22Rv1 (cell line): ENCODE data around the gene GHRL.

ENCODE experiments used
- H3K27ac ChIP-seq: fragments of 450-650 bp; 2 replicates; pipeline ENCODE4 v1.5.1; 2017
- ZFX ChIP-seq: fragments of 450-650 bp; IDR thresholded peaks from 2 replicates; pipeline ENCODE4 v1.6.1; 2017; ENCODE audit warnings: antibody characterized with exemption, borderline replicate concordance
- TF ChIP-seq, protein P1 (sequence below): fragments of 450-650 bp; IDR thresholded peaks from 2 replicates; pipeline ENCODE4 v1.5.1; 2017; ENCODE audit warnings: mild to moderate bottlenecking

Gene GHRL

DNA sequence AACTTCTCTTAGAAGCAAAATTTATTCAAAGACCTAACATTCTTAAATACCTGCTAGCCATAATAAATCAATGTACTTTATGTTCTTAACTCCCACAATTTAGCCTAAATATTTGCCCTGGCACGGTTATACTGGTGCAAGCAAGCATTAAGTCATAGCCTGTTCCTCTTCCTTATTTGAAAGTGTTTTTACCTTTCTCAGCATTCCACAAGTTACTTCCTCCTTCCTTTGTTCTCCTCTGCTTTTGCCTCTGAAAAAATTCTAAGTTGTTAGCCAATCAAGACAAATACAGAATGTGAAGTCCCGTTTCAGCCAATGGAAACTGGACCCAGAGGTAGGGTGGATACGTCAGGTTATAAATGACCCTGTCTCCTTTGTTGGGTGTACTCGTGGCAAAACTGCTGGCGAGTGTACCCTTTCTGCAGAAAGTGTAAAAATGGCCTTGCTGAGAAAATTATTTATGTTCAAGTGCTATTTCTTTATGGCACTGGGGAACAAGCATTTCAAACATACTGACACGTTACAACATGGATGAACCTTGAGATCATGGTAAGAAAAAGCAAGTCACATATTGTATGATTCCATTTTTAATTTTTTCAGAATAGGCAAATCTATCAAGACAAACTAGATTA lies 47.5 kb downstream of the GHRL start:
- TF ChIP-seq ZFX: no peak
- TF ChIP-seq, protein P1, sequence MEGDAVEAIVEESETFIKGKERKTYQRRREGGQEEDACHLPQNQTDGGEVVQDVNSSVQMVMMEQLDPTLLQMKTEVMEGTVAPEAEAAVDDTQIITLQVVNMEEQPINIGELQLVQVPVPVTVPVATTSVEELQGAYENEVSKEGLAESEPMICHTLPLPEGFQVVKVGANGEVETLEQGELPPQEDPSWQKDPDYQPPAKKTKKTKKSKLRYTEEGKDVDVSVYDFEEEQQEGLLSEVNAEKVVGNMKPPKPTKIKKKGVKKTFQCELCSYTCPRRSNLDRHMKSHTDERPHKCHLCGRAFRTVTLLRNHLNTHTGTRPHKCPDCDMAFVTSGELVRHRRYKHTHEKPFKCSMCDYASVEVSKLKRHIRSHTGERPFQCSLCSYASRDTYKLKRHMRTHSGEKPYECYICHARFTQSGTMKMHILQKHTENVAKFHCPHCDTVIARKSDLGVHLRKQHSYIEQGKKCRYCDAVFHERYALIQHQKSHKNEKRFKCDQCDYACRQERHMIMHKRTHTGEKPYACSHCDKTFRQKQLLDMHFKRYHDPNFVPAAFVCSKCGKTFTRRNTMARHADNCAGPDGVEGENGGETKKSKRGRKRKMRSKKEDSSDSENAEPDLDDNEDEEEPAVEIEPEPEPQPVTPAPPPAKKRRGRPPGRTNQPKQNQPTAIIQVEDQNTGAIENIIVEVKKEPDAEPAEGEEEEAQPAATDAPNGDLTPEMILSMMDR: no peak
- no peak overlapping the region for H3K27ac ChIP-seq

DNA sequence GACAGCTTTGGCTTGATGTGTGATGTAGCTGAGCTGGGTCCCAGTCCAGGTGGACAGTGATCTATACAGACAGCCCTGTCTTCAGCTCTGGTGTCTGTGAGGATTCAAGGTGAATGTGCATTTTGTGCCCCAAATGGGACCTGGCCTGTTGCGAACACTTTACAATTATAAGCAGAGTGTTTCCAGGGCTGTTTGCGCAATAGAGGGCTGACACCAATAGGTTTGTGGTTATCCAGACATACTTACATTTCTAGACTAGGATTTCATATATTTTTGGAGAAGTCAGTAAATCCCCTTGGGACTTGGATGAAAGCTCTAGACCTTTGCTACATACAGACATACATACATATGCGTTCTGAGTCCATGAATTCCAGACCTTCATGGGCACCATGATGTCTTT lies 48.7 kb downstream of the GHRL start:
- TF ChIP-seq, protein P1: no peak
- TF ChIP-seq ZFX: no peak

DNA sequence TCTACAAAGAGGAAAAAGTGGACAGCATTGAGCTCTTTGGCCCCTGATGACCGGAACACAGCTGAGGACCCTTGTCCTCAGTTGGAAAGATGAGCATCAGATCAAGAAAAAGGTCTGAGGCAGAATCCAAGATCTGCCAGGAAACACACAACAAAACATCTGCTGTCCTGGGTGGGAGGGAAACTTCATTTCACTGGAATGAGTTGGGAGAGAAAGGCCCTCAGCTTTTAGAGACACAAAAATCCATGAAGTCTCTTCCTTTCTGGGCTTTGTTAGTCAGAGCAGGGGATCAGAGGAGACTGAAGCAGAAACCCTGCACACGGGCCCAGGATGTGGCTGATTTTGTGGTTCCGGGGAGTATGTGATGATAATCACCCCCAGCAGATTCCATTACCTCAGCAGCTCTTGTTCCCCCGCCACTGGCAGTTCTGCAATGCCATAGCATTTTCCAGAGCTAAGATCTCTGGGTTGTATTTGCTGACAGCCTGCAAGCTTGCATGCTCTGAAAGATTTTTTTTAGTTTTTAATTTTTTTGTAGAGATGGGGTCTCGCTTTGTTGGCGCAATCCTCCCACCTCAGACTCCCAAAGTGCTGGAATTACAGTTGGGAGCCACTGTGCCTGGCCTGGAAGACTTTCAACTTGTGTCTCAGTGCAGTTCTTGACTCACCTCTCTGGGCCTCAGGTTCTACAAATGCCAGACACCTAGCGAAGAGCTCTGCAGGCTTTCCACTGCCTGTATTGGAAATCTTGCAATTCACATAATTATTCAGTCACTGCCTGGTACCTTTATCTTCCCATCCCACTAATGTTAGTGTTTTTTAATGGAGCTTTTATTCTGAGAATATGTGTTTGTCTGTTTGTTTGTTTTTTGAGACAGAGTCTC lies 50.3 kb downstream of the GHRL start:
- TF ChIP-seq, protein P1: no peak
- TF ChIP-seq ZFX: no peak
- no peak overlapping the region for H3K27ac ChIP-seq

More for the DNA sequence above, 48.7 kb downstream of the GHRL start:
- no peak overlapping the region for H3K27ac ChIP-seq

DNA sequence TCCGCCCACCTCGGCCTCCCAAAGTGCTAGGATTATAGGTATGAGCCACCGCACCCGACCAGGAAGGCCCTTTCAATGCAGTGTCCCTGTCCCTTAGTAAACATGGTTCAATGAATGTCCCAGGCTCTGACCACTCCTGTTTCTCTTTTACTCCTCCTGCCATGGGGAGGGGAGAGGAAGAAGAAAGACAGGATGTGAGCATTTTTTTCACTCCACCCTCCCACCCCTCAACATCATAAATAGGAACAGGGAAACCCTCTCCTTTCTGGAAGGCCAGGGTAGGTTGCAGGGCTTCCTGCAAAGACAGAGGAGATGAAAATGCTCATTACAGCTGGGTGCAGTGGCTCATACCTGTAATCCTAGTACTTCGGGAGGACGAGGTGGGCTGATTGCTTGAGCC lies 51.9 kb downstream of the GHRL start:
- no peak overlapping the region for H3K27ac ChIP-seq
- TF ChIP-seq, protein P1: no peak
- no peak for TF ChIP-seq ZFX

DNA sequence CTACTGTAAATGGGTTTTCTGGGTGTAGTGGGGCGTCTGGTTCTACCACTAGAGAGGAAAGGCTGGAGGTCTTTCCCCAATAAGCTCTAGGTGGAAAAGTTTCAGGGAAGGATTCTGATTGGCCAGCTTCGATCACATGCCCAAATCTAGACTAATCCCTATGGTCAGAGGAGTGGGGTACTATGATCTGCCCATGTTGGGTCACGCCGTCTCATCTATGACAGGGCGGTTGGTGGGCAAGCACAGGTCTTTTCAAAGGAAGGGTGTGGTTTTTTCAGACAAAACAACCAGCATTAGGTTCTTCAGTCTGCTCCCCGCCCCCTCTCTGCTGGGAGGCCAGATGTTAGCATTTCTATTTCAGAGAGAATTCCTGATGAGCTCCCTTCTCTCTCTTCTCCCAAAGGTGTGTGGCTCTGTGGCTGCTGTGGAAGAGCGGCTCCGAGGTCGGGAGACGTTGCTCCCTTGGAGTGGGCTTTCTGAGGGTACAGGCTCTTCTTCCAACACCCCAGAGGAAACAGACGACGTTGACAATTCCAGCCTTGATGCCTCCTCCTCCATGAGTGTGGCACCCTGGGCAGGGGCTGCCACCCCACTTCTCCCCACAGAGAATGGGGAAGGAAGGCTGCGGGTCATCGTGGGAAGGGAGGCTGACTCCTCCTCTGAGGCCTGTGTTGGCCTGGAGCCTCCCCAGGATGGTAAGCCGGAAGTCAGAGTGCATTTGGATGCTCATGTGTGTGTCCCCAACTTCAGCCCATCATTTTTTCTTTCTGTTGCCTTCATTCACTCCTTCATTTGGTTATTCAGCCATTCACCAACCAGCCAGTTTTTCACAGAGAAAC lies 54.2 kb downstream of the GHRL start:
- TF ChIP-seq ZFX: no peak
- TF ChIP-seq, protein P1: no peak
- no peak overlapping the region for H3K27ac ChIP-seq
